Stimulated activated CD8-positive, alpha-beta memory T cell treated with anti-CD3 and anti-CD28 coated beads, Interleukin-15, amount 100 ng/mL, for 24 hours (primary cell): ENCODE measurements around the gene BCL2.

Experiments
- DNase-seq: peaks from one replicate; pipeline ENCODE4 v3.0.0-alpha.2; 2020; ENCODE audit warnings: low read depth

The BCL2 gene

GRCh38 chr18:63155910-63156773 is 163.4 kb downstream of the BCL2 start:
- no peak for DNase-seq

- DNase-seq = peak; percentile 33
These were observed 164.3 kb downstream of the BCL2 start for GRCh38 chr18:63155169-63155852.

DNA sequence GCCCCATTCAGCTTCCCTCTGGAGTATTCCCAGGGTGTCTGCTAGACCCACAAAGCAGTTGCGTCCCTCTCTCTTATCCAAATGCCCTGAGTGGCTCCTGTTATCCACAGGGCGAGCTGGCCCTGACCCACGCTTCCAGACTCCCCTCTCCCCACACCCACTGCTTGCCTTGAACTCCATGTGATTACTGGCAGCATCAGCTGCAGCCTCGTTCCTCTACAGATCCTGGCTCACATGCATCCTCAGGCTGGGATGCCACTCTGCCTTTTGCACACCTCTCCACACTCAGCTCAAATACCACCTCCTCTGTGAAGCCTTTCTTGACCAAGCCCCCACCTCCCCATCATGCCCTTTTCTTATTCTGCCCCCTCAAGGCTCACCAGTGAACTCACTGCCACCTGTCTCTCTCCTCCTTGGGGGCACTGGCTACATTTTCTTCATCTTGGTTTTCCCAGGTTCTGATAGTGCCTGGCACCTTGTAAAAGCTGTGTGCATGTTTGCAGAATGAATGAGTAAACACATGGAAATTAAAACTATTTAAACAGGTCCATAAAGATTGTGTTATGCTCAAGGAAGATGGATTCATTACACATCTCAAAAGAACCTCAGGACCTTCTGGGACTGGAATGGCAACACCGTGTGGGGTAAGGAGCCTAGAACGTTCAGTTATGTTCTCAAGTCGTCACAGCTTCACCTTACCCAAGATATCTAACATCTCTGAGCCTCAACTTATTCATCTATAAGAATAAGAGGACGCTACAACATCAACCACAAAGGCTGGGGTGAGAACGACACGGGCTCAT is 165.0 kb downstream of the BCL2 start:
- DNase-seq = no peak

- no peak for DNase-seq
These were observed 166.8 kb downstream of the BCL2 start for GRCh38 chr18:63152791-63153190.

- no peak for DNase-seq
These were observed 167.5 kb downstream of the BCL2 start for GRCh38 chr18:63152096-63152495.

GRCh38 chr18:63151539-63151938 is 168.0 kb downstream of the BCL2 start:
- no peak for DNase-seq

- no peak for DNase-seq
These were observed 168.6 kb downstream of the BCL2 start for GRCh38 chr18:63150942-63151421.

GRCh38 chr18:63150326-63150725 is 169.2 kb downstream of the BCL2 start:
- no peak for DNase-seq

DNA sequence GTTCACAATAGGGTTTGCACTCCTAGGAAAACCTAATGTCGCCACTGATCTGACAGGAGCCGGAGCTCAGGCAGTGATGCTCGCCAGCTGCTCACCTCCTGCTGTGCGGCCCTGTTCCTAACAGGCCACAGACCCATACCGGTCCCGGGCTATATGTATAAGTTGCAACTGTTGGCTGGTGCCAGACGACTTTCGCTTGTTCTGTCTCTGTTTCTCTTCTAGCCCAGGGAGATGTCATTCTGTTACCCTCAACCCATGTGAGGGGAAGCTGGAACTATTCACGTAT is 170.3 kb downstream of the BCL2 start:
- DNase-seq = no peak

DNA sequence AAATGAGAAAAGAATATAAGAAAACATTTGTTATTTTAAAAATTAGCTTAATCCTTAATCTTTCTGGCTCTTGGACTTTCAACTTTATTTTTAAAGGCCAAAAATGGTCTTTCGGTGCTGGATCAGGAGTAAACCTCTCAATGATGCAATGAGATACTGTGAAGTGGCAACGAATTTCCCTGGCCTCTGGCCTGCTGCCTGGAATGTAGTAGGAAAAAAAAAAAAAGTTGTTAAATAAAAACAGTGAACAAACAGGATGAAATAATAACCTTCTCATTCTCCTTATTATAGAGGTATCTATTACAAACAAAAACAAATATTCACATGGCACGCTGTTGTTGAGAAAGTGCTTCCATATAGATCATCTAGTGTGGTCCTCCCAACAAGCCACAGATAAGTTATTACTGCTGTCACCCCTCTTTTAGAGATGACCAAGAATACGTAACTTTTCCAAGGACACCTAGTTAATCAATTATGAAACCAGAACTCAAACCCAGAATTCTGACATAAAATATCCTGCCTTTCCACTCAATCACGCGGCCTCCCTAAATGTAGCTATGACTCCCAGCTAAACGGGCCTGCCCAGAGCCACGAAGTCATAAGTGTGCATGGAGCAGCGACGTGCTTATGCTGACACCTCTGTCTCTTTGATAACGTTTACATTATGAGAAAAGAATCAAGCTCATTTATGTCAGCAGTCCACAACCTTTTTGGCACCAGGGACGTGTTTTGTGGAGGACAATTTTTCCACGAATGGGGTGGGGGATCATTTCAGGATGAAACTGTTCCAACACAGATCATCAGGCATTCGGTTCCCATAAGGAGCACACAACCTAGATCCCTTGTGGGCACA is 170.9 kb downstream of the BCL2 start:
- no peak for DNase-seq

- no peak for DNase-seq
These were observed 171.6 kb downstream of the BCL2 start for GRCh38 chr18:63147973-63148372.

GRCh38 chr18:63146828-63147409 is 172.7 kb downstream of the BCL2 start:
- DNase-seq = no peak

DNA sequence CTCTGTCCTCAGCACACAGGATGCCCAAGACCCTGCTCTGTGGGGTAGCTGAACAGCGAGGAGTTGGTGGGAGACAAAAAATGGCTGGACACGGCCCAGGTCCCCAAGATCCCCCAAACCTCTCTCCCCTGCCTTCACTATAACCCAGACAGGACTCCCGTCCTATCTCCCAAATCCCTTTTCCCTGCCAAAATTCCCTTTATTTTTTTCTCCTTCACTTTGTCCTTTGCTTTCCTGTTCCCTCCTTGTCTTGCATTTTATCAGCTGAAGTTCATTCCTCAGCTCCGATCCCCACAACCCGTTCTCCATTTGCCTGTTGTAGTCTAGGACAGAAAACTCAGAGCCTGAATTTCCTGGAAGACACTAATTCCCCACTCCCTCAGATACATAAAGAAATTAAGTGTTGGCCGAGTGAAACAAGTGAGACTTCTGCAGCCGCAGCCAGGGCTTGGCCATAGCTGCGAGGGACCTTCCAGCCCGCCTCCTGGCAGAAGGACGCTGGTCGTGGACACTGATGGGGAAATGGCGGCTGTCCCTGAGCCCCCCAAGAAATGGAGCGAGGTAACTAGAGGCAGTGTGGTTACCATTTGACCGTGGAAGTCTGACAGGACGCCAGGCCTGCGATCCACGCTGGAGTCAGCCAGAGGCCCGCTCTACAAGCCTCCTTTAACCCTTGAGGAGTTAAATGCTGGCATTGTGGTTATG is 173.6 kb downstream of the BCL2 start:
- DNase-seq = no peak

- DNase-seq = no peak
These were observed 174.3 kb downstream of the BCL2 start for GRCh38 chr18:63145166-63145850.

DNA sequence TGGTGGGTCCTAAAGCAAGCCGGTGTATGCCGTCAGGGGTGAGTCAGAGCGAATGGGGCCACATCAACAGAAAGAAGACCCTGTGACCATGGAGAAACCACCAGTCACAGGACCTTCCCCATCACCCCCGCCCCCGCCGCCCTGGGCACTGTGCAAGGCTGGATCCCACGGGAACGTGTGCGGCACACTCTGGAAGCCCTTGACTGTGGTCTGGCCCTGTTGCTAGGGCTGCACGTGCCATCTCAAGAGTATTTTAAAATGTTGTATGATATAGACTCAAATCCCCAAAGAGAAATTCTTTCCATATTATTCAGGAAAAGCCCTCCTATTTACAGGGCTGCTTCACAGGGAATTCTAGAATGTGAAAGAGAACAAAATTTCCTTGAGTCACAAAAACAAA is 174.8 kb downstream of the BCL2 start:
- no peak for DNase-seq

DNA sequence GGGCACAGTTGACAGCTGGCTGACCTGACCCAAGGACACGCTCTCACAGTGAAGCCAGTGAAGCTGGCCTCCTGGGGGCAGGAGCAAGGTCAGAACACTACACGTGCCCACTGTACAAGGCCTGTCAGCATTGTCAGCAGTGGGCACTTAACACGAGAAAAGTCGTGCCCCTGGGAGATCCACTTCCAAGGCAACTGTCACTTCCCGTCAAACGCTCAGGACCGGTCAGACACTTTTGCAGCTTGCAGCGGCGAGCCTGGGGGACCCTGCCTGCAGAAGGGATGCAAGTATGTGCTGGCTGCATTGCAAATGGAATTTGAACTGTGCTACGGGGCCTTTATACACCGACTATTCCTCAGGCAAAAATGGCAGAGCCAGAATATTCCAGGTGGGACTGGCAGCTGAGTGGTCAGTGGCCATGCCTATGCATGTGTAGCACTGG is 176.2 kb downstream of the BCL2 start:
- no peak for DNase-seq

- DNase-seq = no peak
These were observed 176.9 kb downstream of the BCL2 start for GRCh38 chr18:63142594-63143225.

GRCh38 chr18:63141778-63142176 is 177.8 kb downstream of the BCL2 start:
- no peak for DNase-seq

DNA sequence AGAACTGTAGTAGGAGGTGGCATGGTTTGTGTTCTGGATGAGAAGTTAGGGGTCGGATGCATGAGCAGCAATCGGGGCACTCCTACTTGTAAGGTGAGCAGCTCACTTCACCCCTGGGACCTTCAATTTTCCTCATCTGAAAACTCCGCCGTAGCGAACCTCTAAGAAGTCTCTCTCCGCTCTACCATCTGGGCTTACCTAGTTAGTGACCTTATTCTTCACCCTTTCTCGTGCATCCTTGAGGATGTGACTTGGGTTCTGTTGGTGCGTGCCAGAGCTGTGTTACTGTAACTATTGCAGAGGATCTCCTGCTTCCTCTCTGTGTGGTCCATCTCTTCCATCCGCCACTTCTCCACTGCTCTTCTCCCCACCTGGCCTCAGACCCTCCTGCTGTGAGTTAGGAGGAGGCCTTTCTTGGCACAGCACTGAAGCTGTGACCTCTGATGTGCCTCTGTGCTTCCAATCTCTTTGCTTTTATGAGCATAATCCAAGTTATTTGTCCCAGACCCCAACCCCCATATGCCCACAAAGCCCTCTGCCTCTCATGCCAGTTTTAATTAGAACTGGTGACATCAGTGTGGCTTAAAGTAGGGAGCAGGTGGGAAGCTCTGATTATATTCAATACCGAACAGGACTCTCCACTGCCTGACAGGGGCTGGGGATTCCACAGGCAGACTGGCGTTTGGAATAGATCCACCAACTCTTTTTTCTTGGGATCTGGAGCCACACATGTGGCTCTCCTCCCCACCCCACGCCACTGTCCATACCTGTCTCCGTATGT is 178.4 kb downstream of the BCL2 start:
- no peak for DNase-seq
